Liver (tissue), 3 donors: ENCODE measurements around the gene UBR3.

Experiments
- CTCF ChIP-seq: fragments of 150-350 bp; IDR thresholded peaks from 2 replicates; pipeline ENCODE4 v1.5.1; 2017; ENCODE audit warnings: improper control_type of control experiment, low read depth, low read length; ENCODE audit not compliant: missing input control
- EGR1 ChIP-seq, 2 donors: IDR thresholded peaks; 2 replicates each; pipeline ENCODE4 v1.6.1; 2016 to 2018; ENCODE audit warnings: antibody characterized with exemption in 2 of 2, low read depth in 2 of 2
- FOXA2 ChIP-seq: IDR thresholded peaks from 2 replicates; pipeline ENCODE4 v1.6.1; 2016; ENCODE audit warnings: antibody characterized with exemption
- GABPA ChIP-seq, 2 donors: IDR thresholded peaks in 1 of 2; conservative IDR thresholded peaks in 1 of 2; 2 replicates each; pipeline ENCODE4 v1.6.1; 2016; ENCODE audit warnings: antibody characterized with exemption in 2 of 2, mild to moderate bottlenecking in 1 of 2, moderate library complexity in 1 of 2
- JUND ChIP-seq, 2 donors: IDR thresholded peaks; 2 replicates each; pipeline ENCODE4 v1.6.1; 2016; ENCODE audit warnings: antibody characterized with exemption in 2 of 2
- RAD21 ChIP-seq, 2 donors: IDR thresholded peaks; 2 replicates each; pipeline ENCODE4 v1.6.1; 2016; ENCODE audit warnings: antibody characterized with exemption in 2 of 2, mild to moderate bottlenecking in 2 of 2
- REST ChIP-seq: IDR thresholded peaks from 2 replicates; pipeline ENCODE4 v1.6.1; 2016; ENCODE audit warnings: antibody characterized with exemption, mild to moderate bottlenecking
- RXRA ChIP-seq, 2 donors: IDR thresholded peaks; 2 replicates each; pipeline ENCODE4 v1.6.1; 2017 to 2018; ENCODE audit warnings: antibody characterized with exemption in 2 of 2, mild to moderate bottlenecking in 1 of 2
- SP1 ChIP-seq: IDR thresholded peaks from 2 replicates; pipeline ENCODE4 v1.6.1; 2018; ENCODE audit warnings: antibody characterized with exemption, mild to moderate bottlenecking
- TAF1 ChIP-seq: conservative IDR thresholded peaks from 2 replicates; pipeline ENCODE4 v1.6.1; 2016; ENCODE audit warnings: antibody characterized with exemption, mild to moderate bottlenecking
- YY1 ChIP-seq: IDR thresholded peaks from 2 replicates; pipeline ENCODE4 v1.6.1; 2016; ENCODE audit warnings: antibody characterized with exemption, mild to moderate bottlenecking
- ZBTB33 ChIP-seq: IDR thresholded peaks from 2 replicates; pipeline ENCODE4 v1.6.1; 2016; ENCODE audit warnings: antibody characterized with exemption
- TF ChIP-seq, protein P1 (sequence below): IDR thresholded peaks from 2 replicates; pipeline ENCODE4 v1.6.1; 2016; ENCODE audit warnings: antibody characterized with exemption
- donor health status: healthy.
- donor health status: healthy.

DNA sequence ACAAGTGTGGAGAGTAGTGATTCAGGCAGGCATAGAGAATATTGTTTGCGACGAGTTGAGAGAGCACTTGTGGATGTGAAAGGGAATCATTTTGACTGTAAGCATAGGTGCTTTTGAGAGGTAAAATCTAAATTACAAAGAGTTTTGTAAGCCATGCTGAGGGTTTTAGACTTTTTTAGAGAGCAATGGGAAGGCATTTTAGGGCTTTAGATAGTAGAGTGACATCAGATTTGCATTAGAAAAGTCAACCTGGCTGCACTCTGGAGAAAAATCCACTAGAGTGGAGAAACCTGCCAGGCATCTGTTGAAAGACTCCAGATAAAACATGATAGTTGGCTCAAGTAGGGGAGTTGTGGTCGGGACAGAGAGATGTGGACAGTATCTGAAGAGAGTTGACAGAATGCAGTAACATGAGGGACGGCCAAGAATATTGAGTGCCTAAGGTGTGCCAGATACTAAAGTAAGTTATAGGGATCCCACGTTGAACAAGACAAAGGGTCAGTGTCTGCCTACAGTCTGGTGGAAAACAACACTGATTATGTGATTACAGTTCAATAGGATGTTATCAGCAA lies 258.9 kb downstream of the UBR3 start:
- TF ChIP-seq TAF1 (no peak), CTCF (no peak), REST (no peak), YY1 (no peak), ZBTB33 (no peak), RXRA (IDR thresholded peaks at IDR 0.05) (no peak), FOXA2 (no peak), GABPA (IDR thresholded peaks at IDR 0.05 in 1 of 2, conservative IDR thresholded peaks at IDR 0.05 in 1 of 2) (no peak), EGR1 (IDR thresholded peaks at IDR 0.05; ENCODE audit: low read depth in 2 of 2) (no peak), SP1 (no peak), JUND (IDR thresholded peaks at IDR 0.05) (no peak), RAD21 (IDR thresholded peaks at IDR 0.05) (no peak)
- TF ChIP-seq, protein P1, sequence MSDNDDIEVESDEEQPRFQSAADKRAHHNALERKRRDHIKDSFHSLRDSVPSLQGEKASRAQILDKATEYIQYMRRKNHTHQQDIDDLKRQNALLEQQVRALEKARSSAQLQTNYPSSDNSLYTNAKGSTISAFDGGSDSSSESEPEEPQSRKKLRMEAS: no peak
